ENCODE measurements around the gene INHBC. TPM values are rescaled to one million over a fixed set of nuclear protein-coding genes. Genes with fewer than 3 reads are reported as not detected.
"Not testable (repeated sequence)": the region's sequence is repeated elsewhere in the genome, so short reads cannot be mapped to it uniquely, and the experiment has no call there.

Gene INHBC
- total RNA-seq, 1 experiment from 2014 or later, result not detected

- no peak overlapping the region for H3K27ac ChIP-seq (ENCODE audit: low read length)
- no peaks in the 10 kb centered on the region for H3K9me2 ChIP-seq (replicated peaks; ENCODE audit: low read length)
- no peaks in the 10 kb centered on the region for H3K27me3 ChIP-seq (ENCODE audit: low read length)
- POLR2A ChIA-PET (ENCODE audit: unreplicated experiment), result no interaction called here
- TF ChIP-seq EZH2 (IDR thresholded peaks at IDR 0.05; ENCODE audit: low read length, unreplicated experiment) (no peak), EZH2phosphoT487 (IDR thresholded peaks at IDR 0.05; ENCODE audit: borderline replicate concordance, low read length) (no peak), CTCF (conservative IDR thresholded peaks at IDR 0.05; ENCODE audit: low read depth, low read length) (no peak)
- no peak overlapping the region for H2AFZ ChIP-seq (ENCODE audit: low read length)
- intact Hi-C loops (cut with micrococcal nuclease), result no loop called here
- H3K4me2 ChIP-seq (ENCODE audit: low read length), result peak overlapping the region; percentile 93
- no peak for DNase-seq
- H3F3A ChIP-seq (ENCODE audit: low read length, unreplicated experiment), result no peaks in the 10 kb centered on the region
- peak overlapping the region; percentile 91 for H3K4me3 ChIP-seq (ENCODE audit: low read length)
- H3K9ac ChIP-seq (ENCODE audit: low read length), result peak overlapping the region; percentile 89
- peaks cover 24% of the 10 kb centered on the region for H3K79me2 ChIP-seq (ENCODE audit: low read length)
- H3K36me3 ChIP-seq (ENCODE audit: low read depth, low read length), result peaks cover 30% of the 10 kb centered on the region
- no peak for ATAC-seq
- TSS peak; percentile 40 for BruUV-seq (replicated peaks)
- no peaks in the 10 kb centered on the region for H4K20me1 ChIP-seq (ENCODE audit: low read length)
- peaks cover 10% of the 10 kb centered on the region for H3K4me1 ChIP-seq (ENCODE audit: insufficient read depth, low read length)
- CTCF ChIA-PET, result no interaction called here
- H3K9me3 ChIP-seq (ENCODE audit: low read length), result no peaks in the 10 kb centered on the region
Measured at GRCh38 chr12:57489157-57489641, 54.6 kb downstream of the INHBC start.

GRCh38 chr12:57490126-57490525 lies 55.5 kb downstream of the INHBC start:
- no peak overlapping the region for H2AFZ ChIP-seq (ENCODE audit: low read length)
- TF ChIP-seq EZH2phosphoT487 (IDR thresholded peaks at IDR 0.05; ENCODE audit: borderline replicate concordance, low read length) (no peak), CTCF (conservative IDR thresholded peaks at IDR 0.05; ENCODE audit: low read depth, low read length) (no peak), EZH2 (IDR thresholded peaks at IDR 0.05; ENCODE audit: low read length, unreplicated experiment) (no peak)
- ChIA-PET POLR2A (ENCODE audit: unreplicated experiment) (no interaction called here), CTCF (no interaction called here)
- no peak for ATAC-seq
- H3K4me2 ChIP-seq (ENCODE audit: low read length), result 0 out of 2 replicates have a peak overlapping the region, but pooled peaks have one; percentile 10
- no peaks in the 10 kb centered on the region for H3K27me3 ChIP-seq (ENCODE audit: low read length)
- H3K27ac ChIP-seq (ENCODE audit: low read length), result no peak overlapping the region
- H3K4me1 ChIP-seq (ENCODE audit: insufficient read depth, low read length), result peaks cover 10% of the 10 kb centered on the region
- H3K36me3 ChIP-seq (ENCODE audit: low read depth, low read length), result peaks cover 30% of the 10 kb centered on the region
- no peak for DNase-seq
- peaks cover 24% of the 10 kb centered on the region for H3K79me2 ChIP-seq (ENCODE audit: low read length)
- H3K9me2 ChIP-seq (replicated peaks; ENCODE audit: low read length), result no peaks in the 10 kb centered on the region
- intact Hi-C loops (cut with micrococcal nuclease), result no loop called here
- H3K9ac ChIP-seq (ENCODE audit: low read length), result no peak overlapping the region
- H3F3A ChIP-seq (ENCODE audit: low read length, unreplicated experiment), result no peaks in the 10 kb centered on the region
- no peak overlapping the region for H3K4me3 ChIP-seq (ENCODE audit: low read length)
- H4K20me1 ChIP-seq (ENCODE audit: low read length), result no peaks in the 10 kb centered on the region
- BruUV-seq (replicated peaks), result no TSS peak
- no peaks in the 10 kb centered on the region for H3K9me3 ChIP-seq (ENCODE audit: low read length)

- BruUV-seq (replicated peaks), result no TSS peak
- peaks cover 32% of the 10 kb centered on the region for H3K36me3 ChIP-seq (ENCODE audit: low read depth, low read length)
- ATAC-seq, result no peak
- H3K79me2 ChIP-seq (ENCODE audit: low read length), result peaks cover 24% of the 10 kb centered on the region
- no peaks in the 10 kb centered on the region for H4K20me1 ChIP-seq (ENCODE audit: low read length)
- H3K4me2 ChIP-seq (ENCODE audit: low read length), result no peak overlapping the region
- no peaks in the 10 kb centered on the region for H3F3A ChIP-seq (ENCODE audit: low read length, unreplicated experiment)
- no peak overlapping the region for H3K4me3 ChIP-seq (ENCODE audit: low read length)
- H3K9me3 ChIP-seq (ENCODE audit: low read length), result no peaks in the 10 kb centered on the region
- ChIA-PET CTCF (no interaction called here), POLR2A (ENCODE audit: unreplicated experiment) (no interaction called here)
- intact Hi-C loops (cut with micrococcal nuclease), result no loop called here
- H3K27ac ChIP-seq (ENCODE audit: low read length), result no peak overlapping the region
- peak; percentile 28 for DNase-seq
- H2AFZ ChIP-seq (ENCODE audit: low read length), result no peak overlapping the region
- peaks cover 10% of the 10 kb centered on the region for H3K4me1 ChIP-seq (ENCODE audit: insufficient read depth, low read length)
- H3K27me3 ChIP-seq (ENCODE audit: low read length), result no peaks in the 10 kb centered on the region
- H3K9me2 ChIP-seq (replicated peaks; ENCODE audit: low read length), result no peaks in the 10 kb centered on the region
- TF ChIP-seq EZH2phosphoT487 (IDR thresholded peaks at IDR 0.05; ENCODE audit: borderline replicate concordance, low read length) (no peak), EZH2 (IDR thresholded peaks at IDR 0.05; ENCODE audit: low read length, unreplicated experiment) (no peak), CTCF (conservative IDR thresholded peaks at IDR 0.05; ENCODE audit: low read depth, low read length) (peak; percentile 48)
- H3K9ac ChIP-seq (ENCODE audit: low read length), result no peak overlapping the region
Measured at GRCh38 chr12:57491393-57492280, 57.1 kb downstream of the INHBC start.

GRCh38 chr12:57495051-57495701 lies 60.6 kb downstream of the INHBC start:
- H3K36me3 ChIP-seq (ENCODE audit: low read depth, low read length), result peaks cover 44% of the 10 kb centered on the region
- H3K9ac ChIP-seq (ENCODE audit: low read length); H3K27me3 ChIP-seq (ENCODE audit: low read length); H3K79me2 ChIP-seq (ENCODE audit: low read length); H3K4me1 ChIP-seq (ENCODE audit: insufficient read depth, low read length); H3K9me3 ChIP-seq (ENCODE audit: low read length); BruUV-seq (replicated peaks); DNase-seq; H4K20me1 ChIP-seq (ENCODE audit: low read length); H3K4me3 ChIP-seq (ENCODE audit: low read length); CTCF ChIA-PET; POLR2A ChIA-PET (ENCODE audit: unreplicated experiment); ATAC-seq; H3K27ac ChIP-seq (ENCODE audit: low read length); H3K4me2 ChIP-seq (ENCODE audit: low read length); H3K9me2 ChIP-seq (replicated peaks; ENCODE audit: low read length); H2AFZ ChIP-seq (ENCODE audit: low read length); H3F3A ChIP-seq (ENCODE audit: low read length, unreplicated experiment); intact Hi-C loops (cut with micrococcal nuclease): not testable (repeated sequence)

Data from PC-3 (cell line).